OCI-LY3 (cell line): ENCODE results near the gene TMEM259.

ENCODE experiments used
- H2AFZ ChIP-seq: fragments of 200-600, 300-600 bp; shearing (Covaris generic); 2 replicates; pipeline ENCODE4 v1.6.0; 2014; ENCODE audit warnings: antibody characterized with exemption, low read depth, low read length
- H3K27ac ChIP-seq: fragments of 200-600, 300-600 bp; sonication (generic); 2 replicates; pipeline ENCODE4 v1.5.1; 2014; ENCODE audit warnings: mild to moderate bottlenecking, low read length, moderate library complexity, mixed read lengths
- H3K27me3 ChIP-seq: fragments of 200-600, 300-600 bp; sonication (generic); 2 replicates; pipeline ENCODE4 v1.6.1; 2014; ENCODE audit warnings: low read depth, low read length, mixed read lengths
- H3K36me3 ChIP-seq: fragments of 200-600, 300-600 bp; sonication (generic); replicated peaks from 2 replicates; pipeline ENCODE3; 2014; ENCODE audit warnings: low read depth, low read length, mixed read lengths
- H3K4me1 ChIP-seq: fragments of 300-600, 200-600 bp; sonication (generic); 2 replicates; pipeline ENCODE4 v1.6.1; 2014; ENCODE audit warnings: low read length, mixed read lengths
- H3K4me2 ChIP-seq: fragments of 200-600, 300-600 bp; sonication (generic); 2 replicates; pipeline ENCODE4 v1.6.1; 2014; ENCODE audit warnings: low read length, mixed read lengths
- H3K4me3 ChIP-seq: fragments of 300-600, 200-600 bp; sonication (generic); 2 replicates; pipeline ENCODE4 v1.5.1; 2014; ENCODE audit warnings: antibody characterized with exemption, mild to moderate bottlenecking, low read length, moderate library complexity
- H3K79me2 ChIP-seq: fragments of 300-600, 200-600 bp; shearing (Covaris generic); 2 replicates; pipeline ENCODE4 v1.6.1; 2014; ENCODE audit warnings: mild to moderate bottlenecking, low read length, mixed read lengths
- H3K9ac ChIP-seq: fragments of 300-600, 200-600 bp; shearing (Covaris generic); 2 replicates; pipeline ENCODE4 v1.6.0; 2014; ENCODE audit warnings: mild to moderate bottlenecking, low read length, moderate library complexity
- H3K9me3 ChIP-seq: fragments of 200-600, 300-600 bp; shearing (Covaris generic); 2 replicates; pipeline ENCODE4 v1.6.1; 2014; ENCODE audit warnings: low read length, mixed read lengths; ENCODE audit not compliant: insufficient read depth
- H4K20me1 ChIP-seq: fragments of 200-600, 300-600 bp; sonication (generic); 2 replicates; pipeline ENCODE4 v1.6.1; 2016; ENCODE audit warnings: low read length, mixed read lengths; ENCODE audit not compliant: insufficient read depth
- EZH2phosphoT487 ChIP-seq: fragments of 200-600 bp; shearing (Covaris generic); IDR thresholded peaks from 2 replicates; pipeline ENCODE4 v1.6.1; 2018; ENCODE audit warnings: antibody characterized with exemption, mixed run types, low read depth
- TF ChIP-seq, protein P1 (sequence below): fragments of 200-600, 300-600 bp; sonication (generic); IDR thresholded peaks from 2 replicates; pipeline ENCODE4 v1.5.1; 2014; ENCODE audit warnings: antibody characterized with exemption, low read length, low read depth

Gene TMEM259

DNA sequence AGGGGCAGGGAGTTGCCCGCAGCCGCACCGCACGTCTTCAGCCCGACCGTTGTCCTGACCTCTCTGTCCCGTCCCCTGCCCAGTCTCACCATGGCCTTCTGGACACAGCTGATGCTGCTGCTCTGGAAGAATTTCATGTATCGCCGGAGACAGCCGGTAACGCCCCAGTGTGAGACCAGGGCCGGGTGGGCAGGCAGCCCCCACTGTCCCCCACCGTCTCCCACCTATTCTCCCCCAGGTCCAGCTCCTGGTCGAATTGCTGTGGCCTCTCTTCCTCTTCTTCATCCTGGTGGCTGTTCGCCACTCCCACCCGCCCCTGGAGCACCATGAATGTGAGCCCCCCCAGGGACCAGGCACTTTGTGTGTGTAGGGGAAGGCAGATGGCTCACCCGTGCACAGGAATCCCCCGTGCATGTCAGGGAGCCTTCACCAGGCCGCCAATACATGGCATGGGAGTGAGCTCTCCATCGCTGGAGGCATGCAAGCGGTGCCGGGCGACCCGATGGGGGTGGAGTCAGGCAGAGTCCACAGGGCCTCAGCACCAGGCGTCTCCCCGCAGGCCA is 20.4 kb upstream of the TMEM259 start:
- H4K20me1 ChIP-seq = peaks cover 5% of the 10 kb centered on the region; the same call in 1 of the 2 replicates
- TF ChIP-seq EZH2phosphoT487 = no peak
- TF ChIP-seq, protein P1, sequence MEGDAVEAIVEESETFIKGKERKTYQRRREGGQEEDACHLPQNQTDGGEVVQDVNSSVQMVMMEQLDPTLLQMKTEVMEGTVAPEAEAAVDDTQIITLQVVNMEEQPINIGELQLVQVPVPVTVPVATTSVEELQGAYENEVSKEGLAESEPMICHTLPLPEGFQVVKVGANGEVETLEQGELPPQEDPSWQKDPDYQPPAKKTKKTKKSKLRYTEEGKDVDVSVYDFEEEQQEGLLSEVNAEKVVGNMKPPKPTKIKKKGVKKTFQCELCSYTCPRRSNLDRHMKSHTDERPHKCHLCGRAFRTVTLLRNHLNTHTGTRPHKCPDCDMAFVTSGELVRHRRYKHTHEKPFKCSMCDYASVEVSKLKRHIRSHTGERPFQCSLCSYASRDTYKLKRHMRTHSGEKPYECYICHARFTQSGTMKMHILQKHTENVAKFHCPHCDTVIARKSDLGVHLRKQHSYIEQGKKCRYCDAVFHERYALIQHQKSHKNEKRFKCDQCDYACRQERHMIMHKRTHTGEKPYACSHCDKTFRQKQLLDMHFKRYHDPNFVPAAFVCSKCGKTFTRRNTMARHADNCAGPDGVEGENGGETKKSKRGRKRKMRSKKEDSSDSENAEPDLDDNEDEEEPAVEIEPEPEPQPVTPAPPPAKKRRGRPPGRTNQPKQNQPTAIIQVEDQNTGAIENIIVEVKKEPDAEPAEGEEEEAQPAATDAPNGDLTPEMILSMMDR = no peak
- peak overlapping the region; percentile 95 for H3K4me2 ChIP-seq
- peaks cover 13% of the 10 kb centered on the region; the same call in 1 of the 2 replicates for H3K79me2 ChIP-seq
- no peak overlapping the region for H3K27ac ChIP-seq
- peak overlapping the region; percentile 25; the same call in 1 of the 2 replicates for H3K9ac ChIP-seq
- H3K27me3 ChIP-seq = no peaks in the 10 kb centered on the region
- no peak overlapping the region for H2AFZ ChIP-seq
- peaks cover 37% of the 10 kb centered on the region for H3K4me1 ChIP-seq
- peaks cover 23% of the 10 kb centered on the region for H3K36me3 ChIP-seq
- H3K4me3 ChIP-seq = peak overlapping the region; percentile 82
- H3K9me3 ChIP-seq = no peaks in the 10 kb centered on the region

DNA sequence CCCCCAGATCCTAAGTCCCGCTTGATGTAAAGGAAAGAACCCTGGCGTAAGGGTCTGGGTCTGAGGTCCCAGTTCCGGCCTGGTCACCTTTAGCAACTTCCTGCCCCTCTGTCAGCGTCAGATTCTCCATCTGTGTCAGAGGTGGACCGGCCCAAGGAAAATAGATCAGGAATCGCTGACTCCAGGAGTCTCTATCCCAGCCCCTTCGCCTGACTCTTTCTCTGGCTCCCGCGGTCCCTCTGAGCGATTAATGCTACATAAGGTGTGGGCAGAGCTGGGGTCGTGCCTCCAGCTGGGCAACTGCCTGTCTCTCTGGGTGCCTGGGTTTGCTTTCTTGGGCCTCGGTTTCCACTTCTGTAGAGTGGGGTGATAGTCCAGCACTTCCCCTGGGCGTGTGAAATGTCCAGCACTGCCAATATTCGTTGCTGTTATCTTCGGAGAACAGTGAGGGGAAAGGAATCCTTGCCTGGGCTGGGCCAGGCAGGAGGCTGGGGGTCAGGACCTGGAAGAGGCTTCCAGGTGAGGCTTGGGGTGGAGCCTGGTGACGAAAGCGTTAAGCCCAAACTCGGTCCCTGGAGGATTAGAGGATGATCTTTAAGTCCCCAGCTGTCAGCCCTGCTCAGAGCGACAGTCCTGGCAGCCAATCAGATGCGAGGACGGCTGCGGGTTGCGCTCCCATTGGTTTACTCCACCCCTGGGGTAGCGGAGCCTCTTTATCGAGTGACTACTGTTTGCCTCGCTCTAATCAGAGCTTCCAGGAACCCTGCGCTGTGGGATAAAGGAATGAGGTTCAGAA is 19.8 kb upstream of the TMEM259 start:
- Histone ChIP-seq H3K4me3 (peak overlapping the region; percentile 82), H3K4me2 (peak overlapping the region; percentile 95), H3K4me1 (peaks cover 41% of the 10 kb centered on the region), H3K9me3 (no peaks in the 10 kb centered on the region), H2AFZ (no peak overlapping the region), H3K27me3 (no peaks in the 10 kb centered on the region), H3K27ac (peak overlapping the region; percentile 66), H3K79me2 (peaks cover 17% of the 10 kb centered on the region; the same call in 1 of the 2 replicates), H3K9ac (peak overlapping the region; percentile 77), H4K20me1 (peaks cover 5% of the 10 kb centered on the region; the same call in 1 of the 2 replicates), H3K36me3 (peaks cover 27% of the 10 kb centered on the region)
- TF ChIP-seq, protein P1 = no peak
- TF ChIP-seq EZH2phosphoT487 = no peak

DNA sequence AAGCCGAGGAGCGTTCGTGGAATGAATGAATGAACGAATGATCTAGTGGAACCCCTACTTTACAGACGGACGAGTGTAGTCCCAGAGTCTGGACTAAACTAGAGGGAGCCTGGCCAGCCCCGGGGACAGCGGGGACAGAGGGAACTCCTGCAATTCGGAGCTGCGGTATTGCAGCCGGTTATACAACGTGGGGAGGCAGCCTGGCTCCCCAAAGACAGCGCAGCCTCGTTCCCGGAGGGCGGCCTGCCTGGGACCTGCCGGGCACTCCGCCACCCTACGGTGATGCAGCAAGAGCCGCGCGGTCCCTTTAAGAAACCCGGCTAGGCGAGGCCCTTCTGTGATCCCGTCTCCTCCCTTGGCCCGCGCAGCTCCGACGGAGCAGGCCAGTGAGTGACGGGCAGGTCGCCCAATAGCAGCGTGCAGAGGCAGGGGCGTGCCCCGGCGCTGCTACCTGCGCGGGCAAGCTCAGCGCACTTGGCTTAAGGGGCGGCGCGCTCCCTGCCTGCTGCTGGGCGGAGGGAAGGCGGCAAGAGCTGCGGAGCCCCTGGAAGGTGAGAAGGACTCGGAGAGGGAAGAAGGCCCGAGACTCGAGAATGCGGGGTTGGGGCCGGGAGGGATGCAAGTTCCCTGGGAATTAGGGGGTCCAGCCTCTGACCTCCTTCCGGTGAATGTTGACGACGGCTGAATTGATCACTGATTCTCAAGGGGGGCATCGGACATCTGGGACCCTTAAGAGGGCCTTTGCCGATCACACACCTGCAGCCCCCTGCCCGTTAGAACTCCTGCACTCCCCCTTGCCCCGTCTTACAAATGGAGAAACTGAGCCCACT is 18.9 kb upstream of the TMEM259 start, which contains the start of gene ABCA7:
Gene ABCA7, plus strand, starts transcription at position 462 of the 830 bp plus-strand sequence. CDS start 1,255 bp downstream, outside the sequence.
- Histone ChIP-seq H3K4me3 (peak within 1 kb of the TSS; percentile 82), H4K20me1 (peaks cover 5% of the 10 kb centered on the region; the same call in 1 of the 2 replicates), H3K27ac (peak within 1 kb of the TSS; percentile 92), H3K79me2 (peaks cover 22% of the 10 kb centered on the region; the same call in 1 of the 2 replicates), H3K9me3 (no peaks in the 10 kb centered on the region), H3K36me3 (peaks cover 28% of the 10 kb centered on the region), H3K4me2 (peak within 1 kb of the TSS; percentile 95), H3K9ac (peak within 1 kb of the TSS; percentile 77), H3K27me3 (no peaks in the 10 kb centered on the region), H3K4me1 (peaks cover 41% of the 10 kb centered on the region), H2AFZ (no peak within 1 kb of the TSS)
- TF ChIP-seq EZH2phosphoT487 = no peak
- TF ChIP-seq, protein P1 = no peak
